Measurements from ENCODE around the gene FDXACB1.

The FDXACB1 gene

DNA sequence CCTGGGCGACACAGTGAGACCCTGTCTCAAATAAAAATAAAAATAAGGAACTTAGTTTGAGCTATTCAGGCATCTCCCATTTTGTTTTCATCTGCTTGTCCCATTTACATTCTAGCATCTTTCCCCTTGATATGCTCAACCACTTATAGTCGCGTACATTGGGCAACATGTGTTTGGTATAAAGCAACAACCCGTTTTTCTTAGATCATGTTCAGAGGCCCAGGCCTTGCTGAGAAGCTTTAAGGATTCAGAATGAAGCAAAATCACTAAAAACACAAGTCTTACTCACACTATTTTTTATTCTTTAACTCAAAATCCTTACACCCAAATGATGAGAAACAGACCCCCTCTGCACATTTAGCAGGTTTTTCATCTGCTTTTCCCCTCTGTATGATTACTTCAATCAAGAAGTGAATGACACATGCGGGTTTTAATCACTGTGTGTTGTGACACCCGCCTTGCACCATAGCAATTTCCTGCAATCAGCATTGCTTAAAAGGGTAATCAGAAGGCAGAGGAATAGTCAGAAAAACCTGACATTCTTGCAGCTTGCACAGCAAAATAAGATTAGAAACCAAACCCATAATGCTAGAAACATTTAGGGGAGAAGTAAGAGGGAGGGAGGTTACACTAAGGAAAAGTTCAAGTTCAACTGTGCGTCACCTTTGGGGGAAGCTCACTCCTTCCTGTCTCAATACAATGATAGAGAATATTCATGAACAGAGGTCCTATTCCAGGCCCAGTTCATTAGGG, 33.5 kb downstream of the FDXACB1 start:
- no peak for DNase-seq (ENCODE audit: low read depth)

DNA sequence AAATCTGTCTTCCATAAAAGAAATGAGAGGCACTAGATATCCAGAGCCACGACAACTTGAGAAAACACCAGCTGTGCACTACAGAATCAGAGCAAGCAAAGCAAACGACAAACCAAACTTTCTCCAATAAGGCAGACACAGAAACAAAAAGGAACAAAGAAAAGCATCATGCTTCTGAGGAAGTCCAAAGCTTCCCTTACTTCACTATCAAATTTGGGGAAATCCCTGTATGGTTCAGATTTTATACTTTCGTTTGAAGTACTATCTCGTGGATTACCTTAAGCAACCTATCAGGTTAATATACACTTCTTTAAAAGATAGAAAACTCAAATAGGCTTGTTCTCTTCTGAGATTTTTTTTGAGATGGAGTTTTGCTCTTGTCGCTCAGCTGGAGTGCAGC, 35.3 kb downstream of the FDXACB1 start:
- no peak for DNase-seq (ENCODE audit: low read depth)

DNA sequence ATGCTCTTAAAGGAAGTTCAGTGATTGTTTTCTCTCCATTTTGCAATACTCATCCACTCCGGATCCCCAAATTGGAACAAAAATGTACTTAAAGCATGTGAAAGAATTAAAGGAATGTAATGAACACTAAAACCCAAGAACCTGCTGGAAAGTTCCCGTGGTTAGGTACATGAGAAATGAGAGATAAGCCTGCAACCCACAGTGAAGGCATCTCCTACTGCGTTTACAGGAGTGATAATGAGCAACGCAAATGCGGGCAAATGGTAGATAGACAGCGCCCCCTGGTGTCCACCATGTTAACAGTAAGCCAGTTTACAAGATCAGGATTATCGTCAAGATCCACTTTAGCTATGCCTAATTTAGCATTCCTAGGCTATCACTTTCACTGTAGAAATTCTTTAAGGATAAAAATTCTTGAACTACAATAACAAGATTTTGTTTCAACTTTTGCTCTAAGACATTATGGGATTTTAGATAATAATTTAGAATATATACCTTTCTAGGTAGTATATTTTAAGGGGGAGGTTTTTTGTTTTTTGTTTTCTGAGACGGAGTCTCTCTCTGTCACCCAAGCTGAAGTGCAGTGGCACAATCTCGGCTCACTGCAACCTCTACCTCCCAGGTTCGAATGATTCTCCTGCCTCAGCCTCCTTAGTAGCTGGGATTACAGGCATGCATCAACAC, 37.5 kb downstream of the FDXACB1 start:
- DNase-seq (ENCODE audit: low read depth) = peak; percentile 66

DNA sequence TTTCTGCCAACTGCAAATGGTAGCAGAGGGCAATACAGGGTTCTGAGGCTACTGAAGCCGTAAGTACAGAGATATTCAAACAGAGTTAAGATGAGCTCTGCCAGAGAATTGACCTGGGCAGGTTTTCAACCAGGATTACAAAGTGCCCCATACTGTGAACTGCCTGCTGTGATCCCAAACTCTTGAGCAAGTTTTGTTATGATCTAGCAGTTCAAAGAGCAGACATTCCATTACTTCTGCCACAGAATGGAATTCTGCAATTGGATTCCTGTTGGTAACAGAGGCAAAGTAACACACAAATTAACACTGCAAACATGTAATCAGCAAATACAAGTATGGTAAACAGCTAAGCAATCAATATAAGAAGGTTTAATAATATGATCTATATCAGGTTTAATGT, 38.8 kb downstream of the FDXACB1 start:
- DNase-seq (ENCODE audit: low read depth) = no peak

DNA sequence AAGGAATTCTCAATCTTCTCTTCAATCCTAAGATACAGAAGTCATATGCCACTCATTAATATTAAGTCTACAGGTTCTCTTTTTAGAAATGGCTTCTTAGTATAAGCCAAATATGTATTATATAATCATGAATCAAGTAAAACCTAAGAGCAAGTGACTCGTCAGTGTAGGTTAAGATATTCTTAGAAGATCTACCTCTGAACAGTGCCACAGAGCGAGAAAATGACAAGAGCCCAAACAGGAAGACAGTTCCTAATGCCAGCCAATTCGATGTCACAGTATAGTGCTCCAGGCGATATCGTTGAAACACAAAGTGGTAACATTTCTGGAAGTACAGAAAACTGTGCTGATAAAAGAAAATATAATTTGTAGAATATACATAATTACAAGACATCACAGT, 40.9 kb downstream of the FDXACB1 start:
- DNase-seq (ENCODE audit: low read depth) = no peak

DNA sequence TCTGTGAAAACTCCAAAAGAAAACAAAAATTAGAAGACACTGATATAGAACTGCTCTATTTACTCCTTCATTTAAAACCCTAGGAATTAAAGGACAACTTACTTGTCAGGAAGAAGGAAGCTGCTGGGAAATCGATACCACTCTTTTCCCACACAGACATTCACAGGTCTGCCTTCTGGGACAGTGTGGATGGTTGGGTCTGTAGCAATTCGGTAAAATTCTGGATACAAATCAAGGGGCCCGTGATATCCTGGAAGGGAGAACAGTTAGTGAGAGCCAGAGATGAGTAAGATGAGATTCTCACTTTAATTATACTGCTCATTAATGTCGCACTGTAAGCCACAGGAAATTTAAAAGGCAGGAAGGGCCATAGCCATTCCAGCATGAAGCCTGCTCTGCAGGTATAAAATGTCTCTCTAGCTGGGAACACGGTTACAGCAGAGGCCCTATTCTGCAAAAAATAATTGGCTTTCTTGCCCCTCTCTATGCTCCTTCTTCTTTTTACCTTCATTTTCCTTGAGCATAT, 41.5 kb downstream of the FDXACB1 start:
- no peak for DNase-seq (ENCODE audit: low read depth)

DNA sequence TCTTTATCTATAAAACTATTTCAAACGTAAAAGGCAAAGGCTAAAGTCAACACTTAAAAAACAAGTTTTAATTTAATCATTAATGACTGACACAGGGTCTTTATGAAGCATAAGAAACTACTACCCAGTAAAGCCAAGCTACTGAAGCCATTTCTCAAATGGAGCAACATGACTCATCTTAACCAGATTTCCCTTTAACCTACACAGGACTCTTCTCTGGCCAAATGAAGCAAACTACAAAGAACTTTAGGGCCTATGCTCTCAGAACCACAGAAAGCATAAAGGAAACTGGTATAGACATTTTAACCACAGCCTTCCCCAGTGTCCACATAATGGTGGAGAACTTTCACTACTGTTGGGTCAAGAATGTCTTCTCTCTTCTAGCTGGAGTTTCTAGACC, 42.2 kb downstream of the FDXACB1 start:
- DNase-seq (ENCODE audit: low read depth) = no peak

DNA sequence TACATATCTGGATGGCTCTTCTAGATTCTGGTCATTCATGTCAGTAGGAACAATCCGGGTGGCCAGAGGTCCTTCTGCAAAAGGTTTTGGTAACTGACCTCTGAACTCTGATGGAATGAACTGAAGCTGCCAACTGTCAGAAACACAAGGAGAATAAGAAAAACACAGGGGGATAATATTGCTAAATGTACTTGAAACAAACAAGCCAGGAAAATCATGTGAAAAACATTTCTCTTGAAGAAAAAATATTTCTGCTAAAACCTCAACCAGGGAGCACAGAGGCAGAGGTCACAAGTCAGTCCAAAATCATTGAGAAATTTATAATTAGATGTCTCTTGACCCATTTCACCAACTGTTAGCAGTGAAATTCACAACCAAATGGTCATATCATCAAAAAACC, 42.8 kb downstream of the FDXACB1 start:
- no peak for DNase-seq (ENCODE audit: low read depth)

DNA sequence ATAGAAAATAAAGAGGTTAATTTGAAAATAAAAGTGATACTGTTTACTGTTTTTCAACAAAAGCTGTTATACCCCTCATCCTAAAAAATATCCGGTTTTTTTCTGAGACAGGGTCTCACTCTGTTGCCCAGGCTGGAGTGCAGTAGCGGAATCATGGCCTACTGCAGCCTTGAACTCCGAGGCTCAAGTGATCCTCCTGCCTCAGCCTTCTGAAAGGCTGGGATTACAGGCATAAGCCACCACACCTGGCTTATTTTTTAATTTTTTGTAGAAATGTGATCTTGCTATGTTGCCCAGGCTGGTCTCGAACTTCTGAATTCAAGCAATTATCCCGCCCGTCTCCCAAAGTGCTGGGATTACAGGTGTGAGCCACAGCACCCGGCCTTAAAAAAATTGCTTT, 43.3 kb downstream of the FDXACB1 start:
- DNase-seq (ENCODE audit: low read depth) = no peak

DNA sequence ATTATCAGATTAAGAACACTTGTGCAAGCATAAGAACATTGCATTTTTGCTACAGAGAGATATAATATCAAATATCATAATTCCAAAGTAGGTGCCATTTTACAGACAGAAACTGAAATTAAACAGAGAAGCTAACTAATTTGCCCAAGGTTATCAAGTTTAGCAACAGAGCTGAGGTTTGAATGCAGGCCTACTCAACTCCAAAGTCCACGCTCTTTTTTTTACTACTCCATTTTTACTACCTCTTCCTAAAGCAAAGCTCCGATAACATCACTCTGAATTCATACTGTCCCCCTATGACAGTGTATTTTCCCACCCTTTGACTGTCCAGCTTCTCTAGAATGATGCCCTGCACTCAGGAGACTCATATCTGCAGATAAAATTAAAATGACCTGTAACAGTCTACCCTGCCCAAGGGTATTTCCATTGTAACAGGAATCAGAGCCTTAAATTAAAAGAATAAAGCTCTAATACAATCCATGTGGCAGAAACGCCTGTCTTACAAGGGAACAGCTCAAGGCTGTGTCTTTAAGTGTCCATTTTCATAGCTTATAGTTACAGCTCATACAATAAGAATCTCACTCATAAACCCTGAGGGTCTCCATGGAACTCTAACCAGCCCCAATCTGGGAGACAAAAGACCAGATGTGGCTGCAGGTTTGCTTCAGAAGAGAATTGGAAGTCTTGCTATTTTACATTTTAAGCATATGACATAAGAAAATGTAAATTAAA, 44.4 kb downstream of the FDXACB1 start:
- no peak for DNase-seq (ENCODE audit: low read depth)

DNA sequence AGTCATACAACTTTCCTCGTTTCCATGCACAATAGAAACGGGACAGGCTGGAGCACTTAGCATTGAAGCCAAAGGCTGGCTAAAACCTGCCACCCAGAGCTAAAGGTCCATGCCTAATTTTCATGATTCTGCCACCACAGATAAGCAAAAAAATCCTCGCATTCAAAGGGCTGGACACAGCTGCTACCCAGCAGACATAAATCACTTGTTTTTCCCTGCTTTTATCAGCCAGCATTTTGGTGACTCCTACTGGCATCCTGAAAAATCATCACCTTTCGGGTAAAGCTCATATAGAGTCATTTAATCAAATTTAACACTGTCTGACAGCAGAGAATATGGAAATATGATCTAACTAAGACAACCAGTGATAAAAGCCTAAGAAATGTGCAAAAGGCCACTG, 45.4 kb downstream of the FDXACB1 start:
- DNase-seq (ENCODE audit: low read depth) = no peak

DNA sequence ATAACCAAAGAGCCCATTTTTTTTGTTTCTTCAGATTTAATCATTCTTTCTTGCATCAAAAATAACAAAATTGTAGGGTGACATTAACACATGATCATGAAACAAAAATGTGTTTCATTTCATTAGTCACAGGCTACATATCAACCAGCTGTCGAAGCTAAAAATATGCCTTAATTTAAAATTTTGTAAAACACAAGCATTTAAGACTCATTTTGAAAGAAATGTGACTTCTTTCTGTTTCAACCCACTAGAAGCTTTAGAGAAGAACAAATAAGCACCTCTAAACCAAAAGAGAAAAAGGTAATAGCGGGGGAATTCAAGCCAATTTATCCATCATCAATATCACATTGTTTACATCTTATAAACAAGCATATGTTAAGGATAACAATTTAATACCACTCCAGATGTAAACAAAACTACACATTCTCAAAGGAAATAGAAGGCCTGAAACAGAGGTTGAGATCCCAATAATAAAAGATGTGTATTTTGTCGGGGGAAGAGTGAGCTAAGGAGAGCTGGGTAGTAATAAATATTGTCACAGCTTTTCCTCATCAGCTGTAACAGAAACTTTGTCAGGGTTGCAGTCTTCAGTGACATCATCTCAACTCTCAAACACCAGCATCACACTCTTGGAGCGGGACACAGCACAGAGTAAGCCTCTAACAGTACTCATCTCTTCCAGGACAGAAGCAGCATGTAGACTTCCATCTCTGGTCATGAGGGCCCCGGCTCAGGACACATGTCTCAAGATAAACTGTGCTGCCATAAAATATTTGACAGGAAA, 49.6 kb downstream of the FDXACB1 start:
- no peak for DNase-seq (ENCODE audit: low read depth)

DNA sequence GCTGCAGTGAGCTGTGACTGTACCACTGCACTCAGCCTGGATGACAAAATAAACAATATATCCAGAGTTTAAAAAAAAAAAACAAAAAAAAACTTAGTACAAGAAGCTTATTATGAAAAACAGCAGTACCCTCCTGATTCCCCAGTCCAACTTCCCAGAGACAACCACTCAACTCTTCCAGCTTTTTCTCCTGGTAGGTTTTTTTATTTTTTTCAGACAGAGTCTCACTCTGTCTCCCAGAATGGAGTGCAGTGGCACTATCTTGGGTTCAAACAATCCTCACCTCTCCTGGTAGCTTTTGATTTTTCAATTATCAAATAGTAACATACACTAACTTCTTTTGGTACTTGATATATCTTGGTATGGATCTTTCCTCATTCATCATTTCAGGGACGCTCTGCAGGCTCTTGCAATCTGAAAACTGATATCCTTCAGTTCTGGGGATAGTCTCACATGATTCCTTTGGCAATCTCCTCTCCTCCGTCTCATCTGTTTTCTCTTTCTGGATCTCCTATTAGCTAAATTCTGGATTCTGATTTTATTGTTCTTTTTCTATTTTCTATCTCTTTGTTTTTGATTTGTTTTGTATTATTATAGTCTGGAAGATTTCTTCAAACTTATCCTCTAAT, 52.5 kb downstream of the FDXACB1 start:
- no peak for DNase-seq (ENCODE audit: low read depth)

All from CMK (cell line).